SK-N-MC (cell line): ENCODE data around the gene KPNA2.

Source experiments
- EZH2 ChIP-seq: fragments of 200-600 bp; sonication (generic); IDR thresholded peaks from one replicate; pipeline ENCODE4 v1.6.1; 2017; ENCODE audit warnings: antibody characterized with exemption
- POLR2AphosphoS5 ChIP-seq: IDR thresholded peaks from 2 replicates; pipeline ENCODE4 v1.6.1; 2012; ENCODE audit warnings: mild to moderate bottlenecking, low read depth, low read length, borderline replicate concordance

DNA sequence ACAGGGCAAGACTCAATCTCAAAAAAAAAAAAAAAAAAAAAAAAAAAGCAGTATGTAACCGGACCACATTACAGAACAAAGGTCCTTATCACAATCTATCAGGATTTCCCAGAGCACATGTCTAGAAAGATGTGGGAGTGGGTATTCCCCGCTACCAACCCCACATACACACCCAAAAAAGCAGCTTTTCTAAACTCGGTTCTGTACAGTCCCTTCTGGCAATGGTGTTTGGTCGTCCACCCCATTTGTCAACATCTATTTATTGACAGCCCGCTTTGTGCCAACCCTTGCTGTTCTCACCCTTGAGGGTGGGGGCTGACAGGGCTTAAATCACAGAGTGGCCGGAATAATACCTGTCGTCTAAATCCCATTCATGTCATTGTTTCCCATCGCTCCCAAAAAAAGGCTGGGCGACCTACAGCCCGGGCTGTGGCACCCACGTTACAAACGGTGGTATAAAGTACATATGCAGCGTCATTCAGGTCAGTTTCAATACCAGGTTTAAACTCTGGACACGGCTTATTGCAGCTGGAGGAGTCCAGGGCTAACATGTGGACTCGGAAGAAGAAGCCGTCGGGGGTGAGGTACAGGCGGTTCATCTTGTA is 42.9 kb upstream of the KPNA2 start:
- no peak for TF ChIP-seq POLR2AphosphoS5
- TF ChIP-seq EZH2 = no peak
